ENCODE data around the gene ITFG1. TPM values are rescaled to one million over a fixed set of nuclear protein-coding genes. Genes with fewer than 3 reads are reported as not detected.
"Not testable (repeated sequence)": the region's sequence is repeated elsewhere in the genome, so short reads cannot be mapped to it uniquely, and the experiment has no call there.

Gene ITFG1
- total RNA-seq, 4 donors from 2014 or later = 32.5 to 63.1 (median 43.1) TPM

DNA sequence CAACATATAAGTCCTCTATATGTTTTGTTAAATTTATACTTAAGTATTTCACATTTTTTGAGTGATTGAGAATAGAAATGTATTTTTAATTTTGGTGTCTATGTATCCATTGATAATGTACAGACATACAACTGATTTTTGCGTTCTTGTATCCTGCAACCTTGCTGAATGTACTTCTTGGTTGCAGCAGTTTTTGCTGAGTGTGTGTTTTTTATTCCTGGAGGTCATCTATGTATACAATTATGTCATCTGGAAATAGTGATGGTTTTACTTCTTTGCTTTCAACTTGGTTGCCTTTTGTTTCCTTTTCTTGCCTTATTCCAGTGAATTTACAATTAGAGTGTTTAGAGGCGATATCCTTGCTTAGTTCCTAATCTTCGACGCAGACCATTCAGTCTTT is 249.6 kb downstream of the ITFG1 start:
- TF ChIP-seq, protein P1, sequence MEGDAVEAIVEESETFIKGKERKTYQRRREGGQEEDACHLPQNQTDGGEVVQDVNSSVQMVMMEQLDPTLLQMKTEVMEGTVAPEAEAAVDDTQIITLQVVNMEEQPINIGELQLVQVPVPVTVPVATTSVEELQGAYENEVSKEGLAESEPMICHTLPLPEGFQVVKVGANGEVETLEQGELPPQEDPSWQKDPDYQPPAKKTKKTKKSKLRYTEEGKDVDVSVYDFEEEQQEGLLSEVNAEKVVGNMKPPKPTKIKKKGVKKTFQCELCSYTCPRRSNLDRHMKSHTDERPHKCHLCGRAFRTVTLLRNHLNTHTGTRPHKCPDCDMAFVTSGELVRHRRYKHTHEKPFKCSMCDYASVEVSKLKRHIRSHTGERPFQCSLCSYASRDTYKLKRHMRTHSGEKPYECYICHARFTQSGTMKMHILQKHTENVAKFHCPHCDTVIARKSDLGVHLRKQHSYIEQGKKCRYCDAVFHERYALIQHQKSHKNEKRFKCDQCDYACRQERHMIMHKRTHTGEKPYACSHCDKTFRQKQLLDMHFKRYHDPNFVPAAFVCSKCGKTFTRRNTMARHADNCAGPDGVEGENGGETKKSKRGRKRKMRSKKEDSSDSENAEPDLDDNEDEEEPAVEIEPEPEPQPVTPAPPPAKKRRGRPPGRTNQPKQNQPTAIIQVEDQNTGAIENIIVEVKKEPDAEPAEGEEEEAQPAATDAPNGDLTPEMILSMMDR (IDR thresholded peaks at IDR 0.05) = no peak
- DNase-seq (ENCODE audit: low spot score) = no peak
- ATAC-seq (ENCODE audit: low FRiP score) = no peak

DNA sequence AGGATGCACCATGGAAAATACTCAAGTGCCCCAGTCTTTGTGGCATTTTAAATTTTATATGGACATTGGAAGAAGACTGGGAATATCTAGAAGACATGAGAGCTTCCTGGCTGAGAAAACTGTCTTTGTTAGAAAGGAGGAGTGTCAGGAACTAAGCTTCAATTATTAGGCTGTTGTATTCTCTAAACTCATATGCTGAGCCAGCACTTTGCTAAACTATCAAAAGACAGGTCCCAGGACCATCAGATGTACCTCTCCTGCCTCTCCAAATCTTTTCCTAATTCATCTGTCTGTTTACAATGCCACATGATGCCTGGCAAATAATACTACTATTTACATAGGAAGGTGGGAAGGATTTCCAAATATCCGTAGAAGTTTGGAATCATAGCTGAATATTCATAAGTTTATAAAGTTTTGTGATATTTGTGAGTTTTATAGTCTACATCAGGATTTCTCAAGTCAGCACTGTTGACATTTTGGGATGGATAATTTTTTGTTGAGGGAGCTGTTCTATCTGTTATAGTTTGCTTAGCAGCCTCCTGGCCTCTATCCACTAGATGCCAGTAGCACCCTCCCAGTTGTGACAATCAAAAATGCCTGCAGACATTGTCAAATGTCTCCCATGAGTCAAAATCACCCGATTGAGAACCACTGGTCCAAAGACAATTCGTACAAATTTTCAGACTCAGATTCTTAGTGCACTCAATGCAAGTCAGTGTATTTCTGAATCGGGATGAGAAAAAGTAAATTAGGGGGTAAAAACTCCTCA is 255.9 kb downstream of the ITFG1 start:
- DNase-seq (ENCODE audit: low spot score) = no peak
- TF ChIP-seq, protein P1 (IDR thresholded peaks at IDR 0.05) = no peak
- ATAC-seq (ENCODE audit: low FRiP score) = no peak

DNA sequence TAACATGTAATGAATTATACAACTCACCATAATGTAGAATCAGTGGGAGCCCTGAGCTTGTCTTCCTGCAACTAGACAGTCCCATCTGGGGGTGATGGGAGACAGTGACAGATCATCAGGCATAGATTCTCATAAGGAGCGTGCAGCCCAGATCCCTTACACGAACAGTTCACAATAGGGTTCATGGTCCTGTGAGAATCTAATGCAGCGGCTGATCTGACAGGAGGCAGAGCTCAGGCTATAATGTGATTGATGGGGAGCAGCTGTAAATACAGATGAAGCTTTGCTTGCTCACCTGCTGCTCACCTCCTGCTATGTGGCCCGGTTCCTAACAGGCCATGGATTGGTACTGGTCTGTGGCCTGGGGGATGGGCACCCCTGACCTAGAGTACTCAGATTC is 257.4 kb downstream of the ITFG1 start:
- ATAC-seq (ENCODE audit: low FRiP score); DNase-seq (ENCODE audit: low spot score): not testable (repeated sequence)

DNA sequence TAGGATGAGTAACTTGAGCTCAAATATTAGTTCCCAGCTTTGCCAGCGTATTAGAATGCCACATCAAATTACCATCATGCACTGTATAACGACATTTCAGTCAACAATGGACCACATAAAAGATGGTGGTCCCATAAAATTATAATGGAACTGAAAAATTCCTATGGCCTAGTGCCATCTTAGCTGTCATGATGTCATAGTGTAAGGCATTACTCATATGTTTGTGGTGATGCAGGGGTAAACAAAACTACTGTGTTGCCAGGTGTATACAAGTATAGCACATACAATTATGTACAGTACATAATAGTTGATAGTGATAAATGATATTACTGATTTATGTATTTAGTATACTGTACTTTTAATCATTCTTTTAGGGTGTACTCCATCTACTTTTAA is 262.7 kb downstream of the ITFG1 start:
- ATAC-seq (ENCODE audit: low FRiP score) (no peak), DNase-seq (ENCODE audit: low spot score) (no peak)
- TF ChIP-seq, protein P1 (IDR thresholded peaks at IDR 0.05) = no peak

DNA sequence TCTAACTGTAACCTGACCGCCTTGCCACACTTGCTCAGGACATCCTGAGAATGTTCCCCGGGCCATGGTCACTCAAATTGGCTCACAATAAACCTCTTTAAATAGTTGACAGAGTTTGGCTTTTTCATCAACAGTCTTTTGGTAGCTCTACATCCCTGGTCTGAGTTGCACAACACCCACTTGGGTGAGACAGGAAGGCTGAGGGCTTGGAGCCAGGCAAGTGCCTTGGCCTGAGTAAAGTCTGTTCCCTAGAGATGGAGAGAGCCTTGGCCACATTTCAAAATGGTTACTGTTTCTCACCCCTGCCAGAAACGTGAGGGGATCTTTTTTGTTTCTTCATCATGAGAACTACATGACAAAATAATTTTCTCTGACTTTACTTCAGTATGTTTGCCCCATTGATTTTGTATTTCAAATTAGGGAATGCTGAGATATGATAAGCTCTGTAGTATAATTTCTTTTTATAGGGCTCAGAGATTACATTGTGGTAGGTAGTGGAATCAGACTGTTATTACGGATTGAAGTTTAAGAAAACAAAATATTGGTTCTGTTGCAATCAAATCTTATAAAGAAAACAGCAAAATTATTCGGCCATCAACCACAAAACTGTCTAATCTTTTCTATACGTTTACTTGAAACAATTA is 263.2 kb downstream of the ITFG1 start:
- ATAC-seq (ENCODE audit: low FRiP score) = no peak
- TF ChIP-seq, protein P1 (IDR thresholded peaks at IDR 0.05) = no peak
- no peak for DNase-seq (ENCODE audit: low spot score)

DNA sequence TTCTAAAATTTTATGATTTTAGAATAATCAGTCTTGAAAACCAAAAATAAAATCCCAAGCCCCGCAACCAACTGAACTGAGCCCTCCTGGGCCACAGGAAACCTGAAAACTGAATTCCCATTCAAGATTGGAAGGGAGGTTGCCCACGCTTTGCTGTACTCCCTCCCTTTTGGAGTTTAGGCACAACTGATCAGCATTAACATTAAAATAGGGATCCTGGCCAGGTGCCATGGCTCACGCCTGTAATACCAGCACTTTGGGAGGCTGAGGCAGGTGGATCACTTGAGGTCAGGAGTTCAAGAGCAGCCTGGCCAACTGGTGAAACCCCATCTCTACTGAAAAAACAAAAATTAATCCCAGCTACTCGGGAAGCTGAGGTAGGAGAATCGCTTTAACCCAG is 264.4 kb downstream of the ITFG1 start:
- no peak for DNase-seq (ENCODE audit: low spot score)
- TF ChIP-seq, protein P1 (IDR thresholded peaks at IDR 0.05) = no peak
- no peak for ATAC-seq (ENCODE audit: low FRiP score)

DNA sequence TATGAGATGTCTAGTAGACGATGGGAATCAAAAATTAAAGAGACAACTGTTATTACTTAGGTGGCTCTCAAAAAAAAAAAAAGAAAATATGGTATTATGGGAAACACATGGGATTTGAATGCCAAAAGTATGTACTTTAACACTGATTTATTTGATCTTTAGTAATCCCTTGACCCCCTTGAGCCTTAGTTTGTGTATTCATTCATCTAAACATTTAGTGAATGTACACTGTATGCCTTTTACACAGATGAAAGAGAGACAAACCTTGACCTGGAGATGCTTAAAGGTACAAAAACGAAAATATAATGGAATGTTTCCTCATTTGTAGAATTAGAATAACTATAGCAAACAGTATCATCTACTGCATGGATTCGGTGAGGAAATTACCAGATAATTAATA is 278.5 kb downstream of the ITFG1 start:
- TF ChIP-seq, protein P1 (IDR thresholded peaks at IDR 0.05) = no peak
- DNase-seq (ENCODE audit: low spot score) (no peak), ATAC-seq (ENCODE audit: low FRiP score) (no peak)

DNA sequence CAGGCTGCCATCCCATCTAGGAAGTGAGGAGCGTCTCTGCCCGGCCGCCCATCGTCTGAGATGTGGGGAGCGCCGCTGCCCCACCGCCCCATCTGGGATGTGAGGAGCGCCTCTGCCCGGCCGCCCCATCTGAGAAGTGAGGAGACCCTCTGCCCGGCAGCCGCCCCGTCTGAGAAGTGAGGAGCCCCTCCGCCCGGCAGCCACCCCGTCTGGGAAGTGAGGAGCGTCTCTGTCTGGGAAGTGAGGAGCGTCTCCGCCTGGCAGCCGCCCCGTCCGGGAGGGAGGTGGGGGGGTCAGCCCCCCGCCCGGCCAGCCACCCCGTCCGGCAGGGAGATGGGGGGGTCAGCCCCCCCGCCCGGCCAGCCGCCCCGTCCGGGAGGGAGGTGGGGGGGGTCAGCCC is 279.8 kb downstream of the ITFG1 start:
- ATAC-seq (ENCODE audit: low FRiP score) = not testable (repeated sequence)

More for the DNA sequence above, 279.8 kb downstream of the ITFG1 start:
- DNase-seq (ENCODE audit: low spot score) = not testable (repeated sequence)
